ENCODE measurements around the gene OR10G3. TPM values are rescaled to one million over a fixed set of nuclear protein-coding genes. Genes with fewer than 3 reads are reported as not detected.

The OR10G3 gene
- not detected in 2 replicates for total RNA-seq

GRCh38 chr14:21579976-21580375, at the start of gene OR10G3:
Gene OR10G3 (minus strand): TSS chr14:21580076. CDS start chr14:21570744, 9,332 bp downstream.

GRCh38 chr14:21525962-21526671, 53.8 kb downstream of the OR10G3 start, which contains the start of gene SALL2:
Gene SALL2 (minus strand): TSS chr14:21526346. CDS start chr14:21526127, 219 bp downstream.

Other genes with a start within 250 kb of the OR10G3 start
- 57.6 and 68.2 TPM in 2 replicates for gene SUPT16H, start 196.1 kb downstream of the OR10G3 start, total RNA-seq
- 72.1 and 85.0 TPM in 2 replicates for gene CHD8, start 124.0 kb downstream of the OR10G3 start, total RNA-seq
- 32.2 and 33.3 TPM in 2 replicates for gene RAB2B, start 103.1 kb downstream of the OR10G3 start, total RNA-seq
- 27.3 and 36.0 TPM in 2 replicates for gene TOX4, start 102.9 kb downstream of the OR10G3 start, total RNA-seq
- 44.8 and 59.4 TPM in 2 replicates for gene METTL3, start 68.7 kb downstream of the OR10G3 start, total RNA-seq
- gene SALL2, start 53.7 kb downstream of the OR10G3 start, total RNA-seq, result 2.7 and 4.7 TPM in 2 replicates
- not detected in 2 replicates for gene OR10G2, start 54.9 kb upstream of the OR10G3 start, total RNA-seq
- not detected in 2 replicates for gene OR4E2, start 73.8 kb upstream of the OR10G3 start, total RNA-seq
- not detected in 2 replicates for gene OR4E1, start 93.7 kb upstream of the OR10G3 start, total RNA-seq